K562 (cell line): ENCODE data around the gene C3. TPM values are rescaled to one million over a fixed set of nuclear protein-coding genes. Genes with fewer than 3 reads are reported as not detected.

Experiments used
- FOXK2 ChIP-seq, 2 experiments: fragments of 450-650 bp; IDR thresholded peaks in 1 of 2; conservative IDR thresholded peaks in 1 of 2; 2 replicates each; pipeline ENCODE4 v1.6.1; 2016; ENCODE audit warnings: low read depth in 2 of 2, mild to moderate bottlenecking in 1 of 2
- HOMEZ ChIP-seq: fragments of 250-450 bp; sonication (Bioruptor Pico); IDR thresholded peaks from 2 replicates; pipeline ENCODE4 v1.4.0; 2020; ENCODE audit warnings: mild to moderate bottlenecking, moderate library complexity
- KLF13 ChIP-seq: fragments of 450-650 bp; IDR thresholded peaks from 2 replicates; pipeline ENCODE4 v1.6.1; 2016; ENCODE audit warnings: missing genetic modification characterization, low read depth, mild to moderate bottlenecking, missing compliant biosample characterization, moderate library complexity, borderline replicate concordance
- MAX ChIP-seq: sonication (generic); formaldehyde crosslinking; IDR thresholded peaks from 2 replicates; pipeline ENCODE4 v1.9.0; 2022; ENCODE audit warnings: mild to moderate bottlenecking, missing genetic modification reagents
- TFAP4 ChIP-seq: sonication (generic); formaldehyde crosslinking; IDR thresholded peaks from 2 replicates; pipeline ENCODE4 v1.8.0; 2022; ENCODE audit warnings: missing genetic modification reagents, mild to moderate bottlenecking, moderate library complexity, borderline replicate concordance
- ZBTB40 ChIP-seq, 2 experiments: fragments of 450-650 bp in 1 of 2; sonication (generic) in 1 of 2; formaldehyde crosslinking in 1 of 2; IDR thresholded peaks; 2 replicates each; pipeline versions ENCODE4 v1.7.1 to v1.9.0; 2016 to 2022; ENCODE audit warnings: inconsistent platforms in 1 of 2, mild to moderate bottlenecking in 1 of 2, missing genetic modification reagents in 1 of 2
- polyA plus RNA-seq, 8 experiments: library from polyadenylated mRNA; depleted of rRNA in 4 of 8; stranded (reverse) in 5 of 8; unstranded in 3 of 8; fragments of >200 nt; fragmentation: Nextera tagmentation in 2 of 8; fragmentation: Illumina TruSeq in 1 of 8; extraction: Ambion mirVana in 2 of 8; extraction: Trizol in 1 of 8; gene quantifications; 2 replicates each; pipeline versions ENCODE4 v1.2.1 to v1.2.3, GENCODE V29; 2011 to 2014; ENCODE audit warnings: inconsistent platforms in 1 of 8, missing spikeins in 1 of 8
- total RNA-seq, 7 experiments: library from RNA; depleted of rRNA in 6 of 7; stranded (reverse); fragments of >200 nt in 6 of 7; fragmentation: Illumina TruSeq in 2 of 7; extraction: Trizol in 2 of 7; gene quantifications; 2 replicates each; pipeline versions ENCODE4 v1.2.1 to v1.2.3, GENCODE V29; 2011 to 2021; ENCODE audit warnings: low replicate concordance in 1 of 7

C3 gene
- total and polyA plus RNA-seq, 9 of the 15 experiments (the other 6 are each of a cell fraction or from before 2014, with no cell fraction given): 0.59 to 10.6 (median 2.2) TPM

GRCh38 chr19:6766357-6767080 lies 46.1 kb upstream of the C3 start (continued):
- TF ChIP-seq TFAP4 (no peak), FOXK2 (conservative IDR thresholded peaks at IDR 0.05 in 1 of 2, IDR thresholded peaks at IDR 0.05 in 1 of 2; ENCODE audit: low read depth in 2 of 2) (peak in 1 of 2 experiments; percentile 23; a peak in 2 of 4 replicates), HOMEZ (CRISPR knock-in tag) (no peak), ZBTB40 (IDR thresholded peaks at IDR 0.05) (no peak; the same call in 1 of the 2 replicates), ZBTB40 (CRISPR knock-in tag; IDR thresholded peaks at IDR 0.05) (no peak), MAX (peak; percentile 52; the same call in 1 of the 2 replicates), KLF13 (tag) (no peak)
